NCI-H226 (cell line): Measurements from ENCODE around the gene TM7SF3.
A peak's percentile ranks its signal among the peaks of the same experiment; 100 is the strongest.
"Not testable (repeated sequence)": the region's sequence is repeated elsewhere in the genome, so short reads cannot be mapped to it uniquely, and the experiment has no call there.

ENCODE experiments used
- DNase-seq: peaks from one replicate; pipeline ENCODE4 v3.0.0-alpha.2; 2015

TM7SF3 gene

DNA sequence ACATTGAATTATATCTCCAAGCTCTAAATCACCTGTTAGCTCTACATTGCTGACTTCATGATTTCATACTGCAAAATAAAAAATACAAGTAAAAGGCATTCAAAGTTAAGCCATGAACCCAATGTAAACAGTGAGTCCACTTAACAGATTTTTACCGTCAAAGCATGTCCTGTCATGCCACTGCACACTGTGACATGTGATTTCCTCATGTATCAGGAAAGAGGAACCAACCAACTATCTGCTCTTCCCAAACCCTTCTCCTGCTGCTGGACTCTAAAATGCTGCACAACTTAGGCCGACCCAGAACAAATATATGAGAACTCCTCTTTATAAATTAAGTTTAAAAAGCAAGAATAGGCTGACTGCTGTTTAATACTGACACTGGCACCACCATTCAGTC is 37.5 kb downstream of the TM7SF3 start:
- no peak for DNase-seq

DNA sequence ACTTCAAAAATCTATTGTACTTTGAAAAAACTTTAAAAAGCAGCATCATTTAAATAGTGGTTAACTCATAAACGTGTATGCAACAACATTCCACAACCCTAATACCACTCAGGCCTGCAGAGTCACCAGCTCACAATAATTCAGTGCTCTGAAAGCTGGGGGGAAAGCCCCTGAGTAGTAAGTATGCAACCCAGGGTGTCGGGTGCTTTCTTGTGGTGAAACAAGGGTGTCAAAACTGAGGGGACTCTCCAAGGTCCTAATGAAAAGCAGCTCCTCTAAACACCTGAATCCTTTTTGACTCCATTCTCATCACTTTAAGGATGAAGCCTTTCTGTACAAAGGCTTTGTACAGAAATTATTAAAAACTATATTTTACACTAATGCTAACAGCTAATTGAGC is 42.2 kb downstream of the TM7SF3 start:
- DNase-seq = no peak

DNA sequence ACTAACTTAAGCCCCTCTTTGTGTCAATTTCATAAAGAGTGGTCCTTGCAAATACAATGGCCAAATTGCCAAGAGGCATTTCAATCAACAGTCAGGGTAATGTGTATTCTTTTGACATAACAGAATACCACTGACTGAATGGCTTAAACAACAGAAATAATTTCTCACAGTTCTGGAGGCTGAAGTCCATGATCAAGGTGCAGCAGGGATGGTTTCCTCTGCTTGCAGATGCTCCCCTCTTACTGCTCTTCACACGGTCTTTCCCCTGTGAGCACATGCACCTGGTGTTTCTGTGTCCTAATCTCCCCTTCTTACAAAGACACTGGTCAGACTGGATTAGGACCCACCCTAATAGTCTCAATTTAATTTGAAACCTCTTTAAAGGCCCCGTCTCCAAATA is 44.0 kb downstream of the TM7SF3 start:
- DNase-seq = no peak

DNA sequence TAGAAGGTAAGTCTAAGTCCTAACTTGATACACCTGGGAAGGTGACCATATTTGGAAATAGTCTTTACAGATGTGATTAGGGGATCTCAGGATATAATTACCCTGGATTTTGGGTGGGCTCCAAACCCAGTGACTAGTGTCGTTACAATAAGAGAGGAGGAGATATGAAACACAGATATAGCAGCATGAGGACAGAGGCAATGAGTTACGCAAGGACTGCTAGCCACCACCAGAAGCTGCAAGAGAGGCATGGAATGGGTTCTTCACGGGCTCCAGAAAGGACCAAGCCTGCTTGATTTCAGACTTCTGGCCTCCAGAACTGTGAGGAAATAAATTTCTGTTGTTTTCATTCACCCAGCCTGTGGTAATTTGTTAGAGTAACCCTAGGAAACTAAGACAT is 47.3 kb downstream of the TM7SF3 start:
- no peak for DNase-seq

DNA sequence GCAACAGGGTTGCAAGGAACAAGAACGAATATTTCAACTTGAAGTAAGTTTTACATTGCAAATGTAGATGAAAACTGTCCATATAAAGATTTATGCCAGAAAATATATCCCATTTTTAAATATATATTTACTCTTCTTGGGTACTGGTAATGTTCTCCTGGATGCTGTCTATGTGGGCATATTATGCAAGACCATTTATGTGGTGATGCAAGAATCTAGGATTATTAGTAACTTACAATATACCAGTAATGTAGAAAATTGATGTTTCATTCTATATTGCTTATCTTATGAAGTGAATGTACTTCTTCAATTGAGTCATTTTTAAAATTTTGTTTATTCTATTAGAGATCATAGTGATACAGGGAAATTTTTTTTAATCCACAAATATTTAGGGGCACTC is 50.8 kb downstream of the TM7SF3 start:
- DNase-seq = no peak

DNA sequence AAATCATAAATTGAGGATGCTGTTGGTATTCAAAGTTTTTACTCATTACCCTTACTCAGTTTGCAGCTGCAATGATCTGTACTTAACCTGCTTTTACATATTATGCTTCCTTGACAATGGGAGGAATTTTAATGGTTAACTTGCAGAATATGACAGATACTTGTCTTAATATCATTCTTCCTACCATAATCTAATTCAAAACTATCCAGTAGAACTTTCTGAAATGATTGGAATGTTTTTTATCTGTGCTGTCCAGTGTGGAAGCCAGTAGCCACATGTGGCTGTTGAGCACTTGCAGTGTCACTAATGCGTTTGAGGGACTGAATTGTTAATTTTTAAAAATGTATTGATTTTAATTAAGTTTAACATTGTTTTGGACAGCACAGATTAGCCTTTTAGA is 52.4 kb downstream of the TM7SF3 start:
- DNase-seq = no peak

DNA sequence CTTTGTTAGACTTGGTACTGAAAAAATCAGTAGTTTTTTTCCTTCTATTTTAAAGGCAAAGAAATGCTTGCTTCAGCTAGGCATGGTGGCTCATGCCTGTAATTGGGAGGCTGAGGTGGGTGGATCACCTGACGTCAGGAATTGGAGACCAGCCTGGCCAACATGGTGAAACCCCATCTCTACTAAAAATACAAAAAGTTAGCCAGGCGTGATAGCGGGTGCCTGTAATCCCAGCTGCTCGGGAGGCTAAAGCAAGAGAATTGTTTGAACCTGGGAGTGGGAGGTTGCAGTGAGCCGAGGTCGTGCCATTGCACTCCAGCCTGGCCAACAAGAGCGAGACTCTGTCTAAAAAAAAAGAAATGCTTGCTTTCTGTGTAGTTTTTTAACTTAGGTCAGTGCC is 52.8 kb downstream of the TM7SF3 start:
- DNase-seq = not testable (repeated sequence)

DNA sequence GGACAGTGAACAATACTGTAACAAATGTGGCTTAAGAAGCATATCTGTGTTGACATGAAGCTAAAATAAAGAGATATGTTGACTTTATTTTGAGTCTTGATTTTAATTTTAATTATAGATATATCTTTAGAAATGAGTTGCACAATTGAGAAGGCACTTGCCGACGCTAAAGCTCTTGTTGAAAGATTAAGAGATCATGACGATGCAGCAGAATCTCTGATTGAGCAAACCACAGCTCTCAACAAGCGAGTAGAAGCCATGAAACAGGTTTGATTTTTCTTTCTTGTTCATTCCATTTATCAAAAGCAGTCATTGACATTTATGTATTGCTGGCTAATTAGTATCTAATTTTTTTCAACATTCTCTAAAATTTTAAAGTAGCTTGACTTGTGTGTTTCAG is 60.2 kb downstream of the TM7SF3 start:
- no peak for DNase-seq

DNA sequence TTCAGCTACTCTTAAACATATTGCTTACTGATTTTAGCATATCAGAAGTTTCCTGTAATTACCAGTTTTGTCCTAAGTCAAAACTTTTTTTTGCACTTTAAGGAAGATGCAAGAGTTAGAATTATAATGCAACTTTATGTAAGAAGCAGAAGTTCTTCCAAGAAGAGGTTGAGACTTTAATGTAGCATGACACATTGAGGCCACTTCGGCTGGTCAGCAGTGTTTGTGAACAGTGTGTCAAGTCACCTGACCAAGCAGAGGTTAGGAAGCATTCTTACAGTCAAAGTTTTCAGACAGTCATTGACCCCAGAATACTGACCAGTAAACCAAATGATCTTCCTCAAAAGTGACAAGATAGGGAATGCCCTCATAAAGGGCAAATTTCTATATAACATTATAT is 60.7 kb downstream of the TM7SF3 start:
- DNase-seq = no peak

DNA sequence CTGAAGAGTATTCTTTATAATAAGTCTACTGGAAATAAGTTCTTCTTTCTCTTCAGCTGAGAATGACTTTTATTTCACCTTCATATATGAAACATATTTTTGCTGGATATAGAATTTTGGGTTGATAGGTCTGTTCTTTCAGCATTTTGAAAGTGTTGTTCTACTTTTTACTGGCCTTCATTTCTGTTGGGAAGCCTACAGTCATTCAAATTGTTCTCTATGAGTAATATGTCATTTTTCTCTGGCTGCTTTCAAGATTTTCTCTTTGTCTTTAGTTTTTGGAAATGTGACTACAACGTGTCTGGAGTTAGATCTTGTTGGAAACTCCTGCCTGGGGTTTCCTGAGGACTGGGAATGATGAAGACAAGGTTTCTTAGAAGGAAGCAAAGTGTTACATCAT is 65.9 kb downstream of the TM7SF3 start:
- DNase-seq = no peak

DNA sequence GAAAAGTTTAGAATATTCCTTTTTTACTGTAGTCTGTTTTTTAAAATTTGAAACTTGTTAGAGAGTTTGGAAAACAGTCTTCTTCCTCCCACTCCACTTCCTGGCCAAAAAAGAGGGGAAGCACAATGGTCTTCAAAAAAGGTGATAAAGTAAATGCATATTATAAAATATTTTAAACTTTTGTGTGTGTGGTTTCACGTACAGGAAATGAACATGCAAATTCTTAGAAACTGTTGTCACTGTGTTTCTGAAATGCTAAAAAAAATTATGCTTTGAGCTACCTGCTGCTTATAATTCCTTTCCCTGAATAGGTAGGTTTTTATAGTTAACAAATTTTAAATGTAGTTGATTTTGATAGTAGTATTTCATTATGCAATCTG is 73.0 kb downstream of the TM7SF3 start:
- peak; percentile 20 for DNase-seq

DNA sequence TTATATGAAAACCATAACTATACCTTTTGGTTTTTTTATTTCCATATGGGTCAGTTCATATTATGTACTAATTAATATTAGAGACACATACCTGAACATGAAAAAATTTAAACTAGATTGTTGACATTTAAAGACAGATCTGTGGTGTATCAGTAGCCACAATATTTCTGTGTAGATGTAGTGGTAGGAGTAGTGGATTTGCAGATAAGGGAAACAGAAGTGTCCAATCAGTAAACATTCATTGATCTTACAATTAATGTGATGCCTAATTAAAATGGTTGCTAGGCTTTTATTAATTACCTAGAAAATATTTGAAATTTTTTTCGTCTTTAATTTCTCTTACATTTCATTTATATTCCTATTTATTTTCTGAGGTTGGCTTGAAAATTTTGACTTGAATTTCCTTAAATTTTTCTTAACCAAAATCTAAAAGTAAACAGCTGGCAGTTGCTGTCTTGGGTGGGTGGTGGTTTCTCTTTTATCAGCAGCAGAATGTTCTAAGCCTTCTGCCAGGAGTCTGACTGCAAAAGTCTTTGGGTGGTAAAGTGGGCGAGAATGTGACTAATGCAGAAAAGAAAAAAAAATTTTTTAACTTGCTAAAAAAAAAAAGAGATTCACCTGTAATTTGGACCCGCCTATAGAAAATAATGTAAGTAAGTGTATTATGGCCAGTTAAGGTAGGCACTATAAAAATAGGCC is 73.5 kb downstream of the TM7SF3 start:
- peak; percentile 39 for DNase-seq

DNA sequence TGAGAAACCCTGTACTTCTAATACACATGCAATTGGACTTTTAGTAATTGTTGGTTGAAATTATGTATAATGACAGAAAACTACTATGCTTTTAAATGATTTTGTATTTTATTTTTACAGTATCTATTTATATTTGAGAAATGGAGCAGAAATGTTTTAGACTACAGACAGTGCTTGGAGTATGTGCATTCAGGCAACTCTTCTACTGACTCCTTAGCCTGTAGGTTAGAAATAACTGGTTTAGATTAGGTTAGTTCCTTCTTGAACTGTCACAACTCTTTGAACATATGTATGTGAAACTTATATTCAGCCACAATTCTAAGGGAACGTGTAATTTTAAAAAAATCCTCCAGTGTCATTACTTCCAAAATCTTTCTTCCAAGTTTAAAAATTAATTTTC is 74.2 kb downstream of the TM7SF3 start:
- no peak for DNase-seq

DNA sequence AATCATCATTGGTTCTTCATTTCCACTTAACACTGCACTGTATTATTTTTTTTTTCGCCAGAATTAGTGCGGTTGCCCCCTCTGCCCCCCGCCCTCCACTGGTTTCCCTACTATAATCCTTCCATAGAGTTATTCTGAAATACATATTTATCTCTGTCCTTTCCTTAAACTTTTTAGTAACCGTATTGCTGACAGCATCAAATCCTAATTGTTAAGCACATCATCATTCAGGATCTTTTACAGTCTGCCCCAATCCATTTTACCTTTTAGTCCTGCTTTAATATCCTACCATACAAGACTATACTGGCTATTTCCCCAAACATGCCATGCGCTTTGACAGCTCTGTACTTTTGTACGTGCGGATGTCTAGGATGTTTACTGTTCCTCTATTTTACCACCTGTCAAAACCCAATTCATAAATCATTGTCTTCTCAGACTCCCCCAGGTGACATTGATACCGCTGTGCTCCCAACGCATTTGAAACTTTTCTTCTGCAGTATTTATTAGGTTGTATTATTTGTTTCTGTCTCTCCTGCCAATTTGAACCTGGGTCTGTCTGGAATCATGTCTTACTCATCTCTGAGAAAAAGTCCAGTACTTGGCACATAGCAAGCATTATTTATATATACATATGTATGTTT is 74.9 kb downstream of the TM7SF3 start:
- DNase-seq = no peak

DNA sequence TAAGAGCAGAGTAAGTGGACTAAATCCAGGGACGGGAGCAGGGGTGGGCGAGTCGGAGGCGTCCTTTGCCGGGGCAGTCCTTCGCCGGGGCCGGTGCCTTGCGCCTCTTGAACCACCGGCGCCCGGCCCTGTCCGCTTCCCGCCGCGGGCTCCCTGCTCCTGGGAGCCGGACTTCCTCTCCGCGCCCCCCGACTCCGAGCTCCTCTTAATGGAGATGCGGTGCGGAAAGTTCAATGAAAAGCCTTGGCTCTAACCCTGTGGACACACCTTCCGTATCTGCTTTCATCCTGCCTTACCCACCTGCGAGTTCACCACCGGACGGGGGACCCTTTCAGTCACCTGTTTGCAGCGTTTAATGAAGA is 75.5 kb downstream of the TM7SF3 start:
- DNase-seq = no peak

DNA sequence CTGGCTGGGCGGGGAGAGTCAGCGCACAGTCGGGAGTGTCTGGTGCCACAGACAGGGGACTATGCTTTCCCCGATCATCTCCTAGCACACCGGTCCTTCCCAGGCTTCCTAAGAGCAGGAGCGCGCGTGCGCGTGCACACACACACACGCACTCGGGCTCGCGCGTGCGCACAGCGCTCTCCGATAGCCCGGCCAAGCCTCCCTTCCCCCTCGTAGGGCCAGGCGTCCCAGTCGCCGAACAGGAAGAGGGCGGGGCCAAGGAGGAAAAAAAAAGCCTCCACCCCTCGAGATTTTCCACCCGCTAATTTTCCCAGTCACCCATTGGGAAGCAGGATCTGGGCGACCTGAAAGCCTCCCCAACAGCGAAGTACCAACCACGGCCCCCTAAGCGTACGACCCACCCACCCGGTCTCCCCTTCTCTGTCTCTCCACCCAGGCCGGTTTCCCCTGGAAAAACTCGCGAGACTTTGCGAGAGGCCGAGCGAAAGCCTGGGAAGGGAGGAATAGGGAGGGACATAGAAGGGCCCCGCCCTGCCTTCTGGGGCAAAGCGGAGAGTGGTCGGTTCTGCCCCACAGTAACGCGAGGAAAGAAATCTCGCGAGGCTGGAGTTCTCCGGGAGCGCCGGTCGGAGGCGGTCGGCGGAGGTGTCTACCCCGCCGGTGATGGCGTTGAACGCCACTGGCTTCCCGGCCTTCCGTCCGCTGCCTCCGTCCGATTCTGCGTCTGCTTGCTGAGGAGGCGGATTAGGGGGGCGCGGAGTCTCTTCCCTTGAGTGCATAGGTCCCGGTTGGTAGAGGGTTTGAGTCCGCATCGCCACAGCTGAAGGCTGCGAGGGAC is 76.1 kb downstream of the TM7SF3 start, which contains the start of the genes FGFR1OP2 and INTS13:
Gene FGFR1OP2 (plus strand): TSS at position 608 of the 838 bp plus-strand sequence. CDS start 15,689 bp downstream, outside the sequence.
Gene INTS13 (minus strand): TSS at position 119 of the 838 bp plus-strand sequence. CDS start 1,178 bp downstream, outside the sequence.
- peak; percentile 97 for DNase-seq

DNA sequence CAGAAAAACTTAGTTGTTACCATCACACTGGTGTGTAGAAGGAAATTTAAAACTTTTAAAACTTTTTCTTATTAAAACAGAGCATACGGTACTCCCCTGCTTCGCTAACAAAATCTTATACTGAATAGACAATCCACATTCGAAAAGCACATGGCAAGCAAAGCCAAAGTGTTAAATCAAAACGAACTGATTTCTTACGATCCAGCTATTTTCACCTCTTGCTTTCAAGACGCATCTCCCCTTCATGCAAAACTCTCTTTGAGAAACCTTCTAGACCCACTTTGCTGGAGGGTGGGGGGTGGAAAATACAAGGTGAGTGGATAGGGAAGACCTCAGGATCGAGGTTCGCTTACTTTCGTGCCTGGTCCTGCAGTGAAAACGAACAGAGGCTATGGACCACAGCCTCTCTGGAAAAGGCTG is 76.7 kb downstream of the TM7SF3 start:
- peak; percentile 8 for DNase-seq

DNA sequence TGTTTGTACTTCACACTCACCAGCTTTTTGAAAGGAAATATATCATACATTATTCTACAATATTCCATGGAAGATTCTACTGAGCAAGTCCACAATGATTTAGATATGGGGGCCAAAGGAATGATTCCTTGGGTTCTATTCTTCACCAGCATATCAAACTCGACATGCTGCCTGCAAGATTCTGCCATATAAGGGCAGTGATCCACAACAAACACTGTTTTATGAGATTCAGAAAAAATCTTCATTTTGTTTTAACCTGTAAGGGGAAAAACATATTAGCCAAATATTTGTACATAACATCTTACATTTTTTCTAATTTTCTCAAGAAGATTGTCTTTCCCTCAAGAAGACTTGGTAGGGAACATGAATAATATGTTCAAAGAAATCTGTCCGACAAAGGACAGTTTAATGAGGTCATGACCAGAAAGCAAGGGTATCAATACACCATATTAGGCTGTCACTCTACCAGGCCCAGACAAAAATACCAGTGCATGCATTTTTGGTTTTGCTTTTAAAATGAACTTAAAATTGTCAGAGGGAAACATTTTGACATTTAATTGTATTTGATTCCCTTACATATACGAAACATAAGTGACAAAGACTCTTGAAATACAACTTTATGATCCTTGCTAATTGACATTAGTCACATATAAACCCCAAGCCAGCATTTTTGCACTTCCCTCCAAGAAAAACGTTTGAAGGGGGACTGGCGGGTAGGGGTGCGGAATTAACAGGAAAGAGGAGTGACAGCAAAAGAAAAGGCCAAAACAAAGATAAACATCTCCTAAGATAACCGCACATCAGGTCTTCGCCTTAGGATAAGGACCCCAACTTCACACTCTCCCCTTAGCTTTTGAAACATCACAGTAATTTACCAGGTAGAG is 77.4 kb downstream of the TM7SF3 start:
- DNase-seq = no peak

DNA sequence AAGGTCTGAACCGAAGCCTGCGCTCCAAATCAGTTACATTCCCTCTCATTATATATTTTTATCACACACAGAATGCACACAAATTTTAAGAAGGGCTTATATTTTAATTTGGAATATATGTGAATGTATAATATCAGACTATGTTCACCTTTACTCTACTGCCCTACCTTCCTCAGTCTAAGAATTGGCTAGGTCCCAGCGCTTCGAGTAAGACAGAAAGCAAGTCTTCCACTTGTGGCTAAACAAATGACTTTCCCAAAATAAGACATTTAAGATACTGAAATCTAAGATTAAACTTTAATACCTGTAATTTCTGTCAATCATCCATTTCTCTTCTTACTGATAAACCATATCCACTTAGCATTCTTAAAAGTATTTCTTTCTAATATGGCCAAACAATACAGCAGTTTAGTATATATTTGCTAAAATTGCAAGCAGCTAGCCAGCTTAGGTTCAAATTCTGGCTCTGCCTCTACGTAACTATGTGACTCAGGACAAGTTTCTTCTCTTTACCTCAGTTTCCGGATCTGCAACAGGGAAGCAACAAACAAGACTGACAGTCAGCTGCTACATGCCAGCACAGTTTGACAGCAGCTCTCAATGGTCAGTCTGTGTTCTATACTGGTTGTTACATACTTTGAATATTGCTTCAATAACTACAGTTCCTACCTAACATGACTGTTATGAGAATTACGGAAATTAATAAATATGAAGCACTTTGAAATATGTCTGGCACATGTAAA is 78.4 kb downstream of the TM7SF3 start:
- DNase-seq = no peak

DNA sequence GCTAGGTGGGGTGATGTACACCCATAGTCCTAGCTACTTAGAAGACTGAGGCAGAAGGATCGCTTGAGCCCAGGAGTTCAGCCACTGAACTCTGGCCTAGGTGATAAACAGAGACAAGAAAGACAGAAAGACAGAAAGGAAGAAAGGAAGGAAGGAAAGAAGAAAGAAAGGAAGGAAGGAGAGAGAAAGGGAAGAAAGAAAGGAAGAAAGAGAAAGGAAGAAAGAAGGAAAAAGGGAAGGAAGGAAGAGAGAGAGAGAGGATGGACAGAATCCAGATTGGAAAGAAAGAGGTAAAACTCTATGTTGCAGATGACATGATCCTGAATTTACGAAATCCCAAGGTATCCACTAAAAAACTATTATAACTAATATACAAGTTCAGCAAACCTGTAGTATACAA is 84.6 kb downstream of the TM7SF3 start:
- no peak for DNase-seq

DNA sequence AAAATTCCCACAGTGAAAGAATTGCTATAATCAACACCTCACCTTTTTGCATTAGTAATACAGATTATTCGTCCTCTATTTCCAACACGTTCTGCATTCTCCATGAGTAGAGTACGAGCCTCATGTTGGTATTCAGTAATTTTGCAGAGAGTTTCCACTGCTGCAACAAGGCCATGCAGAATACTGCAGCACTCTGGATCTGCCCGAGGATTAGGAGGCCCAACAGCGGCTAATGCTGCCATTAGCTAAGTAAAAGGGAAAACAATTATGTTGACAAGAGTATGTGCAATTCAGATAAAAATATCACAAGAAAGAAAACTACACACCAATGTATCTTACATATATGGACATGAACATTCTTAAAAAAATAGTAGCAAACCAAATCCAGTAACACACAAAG is 85.5 kb downstream of the TM7SF3 start:
- DNase-seq = no peak
